Dendritic cell treated with granulocyte-macrophage colony-stimulating factor and Interleukin-4, amounts not matched to agents 40 ng/mL and 50 ng/mL, for 4 days (primary cell): ENCODE data around the gene PTGS1.
A peak's percentile ranks its signal among the peaks of the same experiment; 100 is the strongest.

Experiments
- H3K27ac Mint-ChIP-seq: one replicate; pipeline ENCODE4 v1.8.0; 2022; ENCODE audit warnings: mild to moderate bottlenecking, mixed read lengths
- H3K27me3 Mint-ChIP-seq: one replicate; pipeline ENCODE4 v1.8.0; 2022; ENCODE audit warnings: mild to moderate bottlenecking, mixed read lengths
- H3K36me3 Mint-ChIP-seq: one replicate; pipeline ENCODE4 v1.8.0; 2022; ENCODE audit warnings: low read depth, mixed read lengths
- H3K4me1 Mint-ChIP-seq: one replicate; pipeline ENCODE4 v1.8.0; 2022; ENCODE audit warnings: low read depth, mixed read lengths
- H3K4me3 Mint-ChIP-seq: one replicate; pipeline ENCODE4 v1.8.0; 2022; ENCODE audit warnings: mild to moderate bottlenecking, moderate library complexity, mixed read lengths
- H3K9me3 Mint-ChIP-seq: one replicate; pipeline ENCODE4 v1.8.0; 2022; ENCODE audit warnings: mixed read lengths
- intact Hi-C: fragments of 100-400 bp; cut with micrococcal nuclease; formaldehyde crosslinking; loops from one replicate; pipeline ENCODE4 v1.15.0; 2022

PTGS1 gene

DNA sequence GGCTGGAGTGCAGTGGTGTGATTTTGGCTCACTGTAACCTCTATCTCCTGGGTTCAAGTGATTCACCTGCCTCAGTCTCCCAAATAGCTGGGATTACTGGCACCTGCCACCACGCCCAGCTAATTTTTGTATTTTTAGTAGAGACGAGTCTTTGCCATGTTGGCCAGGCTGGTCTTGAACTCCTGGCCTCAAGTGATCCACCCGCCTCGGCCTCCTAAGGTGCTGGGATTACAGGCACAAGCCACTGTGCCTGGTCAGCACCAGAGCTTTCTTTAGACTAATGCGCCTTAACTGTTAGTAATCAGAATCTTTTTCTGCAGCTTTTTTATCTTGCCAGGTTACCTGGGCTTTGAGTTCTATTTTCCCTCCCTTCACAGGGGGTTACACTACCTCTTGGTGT is 18.4 kb downstream of the PTGS1 start:
- Mint-ChIP-seq H3K27me3 (no peaks in the 10 kb centered on the region), H3K9me3 (no peaks in the 10 kb centered on the region), H3K36me3 (peaks cover 100% of the 10 kb centered on the region), H3K27ac (peak overlapping the region; percentile 52), H3K4me3 (no peak overlapping the region), H3K4me1 (peaks cover 54% of the 10 kb centered on the region)
- intact Hi-C loops, result no loop called here

- Mint-ChIP-seq H3K4me3 (no peak overlapping the region), H3K27me3 (no peaks in the 10 kb centered on the region), H3K27ac (peak overlapping the region; percentile 52), H3K36me3 (peaks cover 100% of the 10 kb centered on the region), H3K9me3 (no peaks in the 10 kb centered on the region), H3K4me1 (peaks cover 57% of the 10 kb centered on the region)
- intact Hi-C loops, result no loop called here
Observed at GRCh38 chr9:122389799-122390481, 19.1 kb downstream of the PTGS1 start.

DNA sequence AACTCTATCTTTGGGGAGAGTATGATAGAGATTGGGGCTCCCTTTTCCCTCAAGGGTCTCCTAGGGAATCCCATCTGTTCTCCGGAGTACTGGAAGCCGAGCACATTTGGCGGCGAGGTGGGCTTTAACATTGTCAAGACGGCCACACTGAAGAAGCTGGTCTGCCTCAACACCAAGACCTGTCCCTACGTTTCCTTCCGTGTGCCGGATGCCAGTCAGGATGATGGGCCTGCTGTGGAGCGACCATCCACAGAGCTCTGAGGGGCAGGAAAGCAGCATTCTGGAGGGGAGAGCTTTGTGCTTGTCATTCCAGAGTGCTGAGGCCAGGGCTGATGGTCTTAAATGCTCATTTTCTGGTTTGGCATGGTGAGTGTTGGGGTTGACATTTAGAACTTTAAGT is 21.5 kb downstream of the PTGS1 start:
- H3K4me3 Mint-ChIP-seq, result no peak overlapping the region
- H3K9me3 Mint-ChIP-seq, result no peaks in the 10 kb centered on the region
- H3K27ac Mint-ChIP-seq, result no peak overlapping the region
- H3K36me3 Mint-ChIP-seq, result peaks cover 82% of the 10 kb centered on the region
- H3K27me3 Mint-ChIP-seq, result no peaks in the 10 kb centered on the region
- intact Hi-C loops, result no loop called here
- peaks cover 43% of the 10 kb centered on the region for H3K4me1 Mint-ChIP-seq

DNA sequence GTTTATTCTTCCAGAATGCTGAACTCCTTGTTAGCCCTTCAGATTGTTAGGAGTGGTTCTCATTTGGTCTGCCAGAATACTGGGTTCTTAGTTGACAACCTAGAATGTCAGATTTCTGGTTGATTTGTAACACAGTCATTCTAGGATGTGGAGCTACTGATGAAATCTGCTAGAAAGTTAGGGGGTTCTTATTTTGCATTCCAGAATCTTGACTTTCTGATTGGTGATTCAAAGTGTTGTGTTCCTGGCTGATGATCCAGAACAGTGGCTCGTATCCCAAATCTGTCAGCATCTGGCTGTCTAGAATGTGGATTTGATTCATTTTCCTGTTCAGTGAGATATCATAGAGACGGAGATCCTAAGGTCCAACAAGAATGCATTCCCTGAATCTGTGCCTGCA is 21.9 kb downstream of the PTGS1 start:
- no peak overlapping the region for H3K27ac Mint-ChIP-seq
- no peaks in the 10 kb centered on the region for H3K27me3 Mint-ChIP-seq
- intact Hi-C loops, result no loop called here
- H3K4me1 Mint-ChIP-seq, result peaks cover 40% of the 10 kb centered on the region
- H3K9me3 Mint-ChIP-seq, result no peaks in the 10 kb centered on the region
- H3K4me3 Mint-ChIP-seq, result no peak overlapping the region
- H3K36me3 Mint-ChIP-seq, result peaks cover 77% of the 10 kb centered on the region

- Mint-ChIP-seq H3K4me3 (no peak overlapping the region), H3K27me3 (no peaks in the 10 kb centered on the region), H3K27ac (no peak overlapping the region), H3K9me3 (no peaks in the 10 kb centered on the region), H3K36me3 (peaks cover 70% of the 10 kb centered on the region), H3K4me1 (peaks cover 33% of the 10 kb centered on the region)
- intact Hi-C loops, result no loop called here
Observed at GRCh38 chr9:122393284-122393983, 22.6 kb downstream of the PTGS1 start.

GRCh38 chr9:122394265-122395125 is 23.7 kb downstream of the PTGS1 start:
- Mint-ChIP-seq H3K27ac (peak overlapping the region; percentile 3), H3K27me3 (no peaks in the 10 kb centered on the region), H3K4me3 (no peak overlapping the region), H3K9me3 (no peaks in the 10 kb centered on the region), H3K4me1 (peaks cover 23% of the 10 kb centered on the region), H3K36me3 (peaks cover 60% of the 10 kb centered on the region)
- intact Hi-C loops, result no loop called here

GRCh38 chr9:122396614-122397148 is 25.9 kb downstream of the PTGS1 start:
- no peaks in the 10 kb centered on the region for H3K9me3 Mint-ChIP-seq
- peaks cover 9% of the 10 kb centered on the region for H3K4me1 Mint-ChIP-seq
- H3K27me3 Mint-ChIP-seq, result peaks cover 2% of the 10 kb centered on the region

DNA sequence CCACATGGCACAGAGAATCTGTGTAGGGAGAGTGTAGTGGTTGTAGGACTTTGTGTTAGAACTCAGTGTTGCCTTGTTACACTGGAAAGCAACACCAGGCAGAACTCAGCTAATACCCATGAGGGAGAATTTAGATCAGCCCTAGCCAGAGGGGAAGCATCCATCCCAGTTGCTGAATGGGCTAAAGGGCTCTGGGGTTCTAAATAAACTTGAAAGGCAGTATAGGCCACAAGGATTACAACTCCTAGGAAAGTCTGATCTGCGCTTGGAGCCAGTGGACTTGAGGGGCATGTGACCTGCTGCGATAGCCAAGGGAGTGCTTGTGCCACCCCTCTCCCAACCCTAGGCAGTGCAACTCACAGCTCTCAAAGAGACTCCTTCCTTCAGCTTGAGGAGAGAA is 26.9 kb downstream of the PTGS1 start:
- Mint-ChIP-seq H3K27ac (no peak overlapping the region), H3K4me3 (no peak overlapping the region), H3K36me3 (peaks cover 27% of the 10 kb centered on the region), H3K9me3 (no peaks in the 10 kb centered on the region), H3K4me1 (peaks cover 15% of the 10 kb centered on the region), H3K27me3 (peaks cover 2% of the 10 kb centered on the region)
- intact Hi-C loops, result no loop called here

More at GRCh38 chr9:122396614-122397148, 25.9 kb downstream of the PTGS1 start:
- H3K27ac Mint-ChIP-seq, result no peak overlapping the region
- H3K36me3 Mint-ChIP-seq, result peaks cover 38% of the 10 kb centered on the region
- no peak overlapping the region for H3K4me3 Mint-ChIP-seq
- intact Hi-C loops, result no loop called here

DNA sequence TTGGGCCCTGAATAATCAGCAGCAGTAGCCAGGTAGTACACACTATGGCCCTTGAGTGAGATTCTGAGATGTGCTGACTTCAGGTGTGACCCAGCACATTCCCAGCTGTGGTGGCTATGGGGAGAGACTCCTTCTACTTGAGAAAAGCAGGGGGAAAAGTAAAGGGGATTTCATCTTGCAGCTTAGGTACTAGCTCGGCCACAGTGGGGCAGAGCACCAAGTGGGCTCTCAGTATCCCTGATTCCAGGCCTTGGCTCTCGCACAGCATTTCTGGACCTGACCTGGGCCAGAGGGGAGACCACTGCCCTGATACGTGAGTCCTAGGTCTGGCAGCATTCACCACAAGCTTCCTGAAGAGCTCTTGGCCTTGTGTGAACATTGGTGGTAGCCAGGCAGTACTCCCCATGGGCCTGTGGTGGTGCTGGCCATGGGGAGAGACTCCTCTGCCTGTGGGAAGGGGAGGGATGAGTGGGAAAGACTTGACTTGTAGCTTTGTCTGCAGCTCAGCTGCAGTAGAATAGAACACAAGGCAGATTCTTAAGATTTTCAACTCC is 27.6 kb downstream of the PTGS1 start:
- H3K36me3 Mint-ChIP-seq, result peaks cover 20% of the 10 kb centered on the region
- H3K4me3 Mint-ChIP-seq, result no peak overlapping the region
- H3K27me3 Mint-ChIP-seq, result peaks cover 2% of the 10 kb centered on the region
- intact Hi-C loops, result no loop called here
- peaks cover 15% of the 10 kb centered on the region for H3K4me1 Mint-ChIP-seq
- no peak overlapping the region for H3K27ac Mint-ChIP-seq
- no peaks in the 10 kb centered on the region for H3K9me3 Mint-ChIP-seq

GRCh38 chr9:122401896-122402295 is 31.1 kb downstream of the PTGS1 start:
- intact Hi-C loops, result no loop called here
- H3K9me3 Mint-ChIP-seq, result no peaks in the 10 kb centered on the region
- no peak overlapping the region for H3K4me3 Mint-ChIP-seq
- H3K27me3 Mint-ChIP-seq, result peaks cover 6% of the 10 kb centered on the region
- H3K36me3 Mint-ChIP-seq, result no peaks in the 10 kb centered on the region
- no peak overlapping the region for H3K27ac Mint-ChIP-seq
- peaks cover 6% of the 10 kb centered on the region for H3K4me1 Mint-ChIP-seq

- H3K4me3 Mint-ChIP-seq, result no peak overlapping the region
- no peaks in the 10 kb centered on the region for H3K36me3 Mint-ChIP-seq
- no peaks in the 10 kb centered on the region for H3K9me3 Mint-ChIP-seq
- no peak overlapping the region for H3K27ac Mint-ChIP-seq
- H3K27me3 Mint-ChIP-seq, result peaks cover 6% of the 10 kb centered on the region
- peaks cover 6% of the 10 kb centered on the region for H3K4me1 Mint-ChIP-seq
- intact Hi-C loops, result no loop called here
Observed at GRCh38 chr9:122402403-122402871, 31.6 kb downstream of the PTGS1 start.

GRCh38 chr9:122402874-122403273 is 32.0 kb downstream of the PTGS1 start:
- Mint-ChIP-seq H3K9me3 (no peaks in the 10 kb centered on the region), H3K36me3 (no peaks in the 10 kb centered on the region), H3K27ac (no peak overlapping the region), H3K4me1 (peaks cover 6% of the 10 kb centered on the region), H3K4me3 (no peak overlapping the region), H3K27me3 (peaks cover 6% of the 10 kb centered on the region)
- intact Hi-C loops, result no loop called here

DNA sequence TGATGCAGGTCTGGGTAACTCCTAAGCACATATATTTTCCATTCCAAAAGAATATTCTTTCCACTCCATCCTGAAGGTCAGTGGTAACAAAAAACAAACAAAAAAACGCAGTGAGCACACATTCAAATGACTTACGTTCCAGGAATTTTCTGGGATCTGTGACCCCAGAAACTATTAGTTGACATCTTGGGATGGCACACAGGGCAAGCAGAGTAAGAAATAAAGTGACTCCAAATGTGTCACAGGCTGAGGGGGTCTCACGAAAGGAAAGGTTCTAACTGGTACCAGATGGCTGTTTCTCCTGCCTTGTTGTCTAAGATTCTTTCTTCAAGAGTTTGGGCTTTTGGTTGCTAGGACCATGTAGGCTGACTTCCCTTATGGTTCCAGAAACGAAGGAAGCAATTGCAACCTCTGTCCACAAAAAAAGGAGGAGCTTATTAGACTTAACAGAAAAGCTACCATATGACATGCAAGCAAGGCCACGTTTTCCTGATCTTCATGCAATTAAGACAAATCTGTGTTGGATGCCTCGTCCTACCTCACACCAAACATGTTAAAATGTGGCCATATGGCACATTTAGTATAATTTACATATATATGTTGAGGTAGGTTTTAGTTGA is 32.7 kb downstream of the PTGS1 start:
- Mint-ChIP-seq H3K4me1 (peaks cover 6% of the 10 kb centered on the region), H3K27me3 (peaks cover 6% of the 10 kb centered on the region), H3K9me3 (no peaks in the 10 kb centered on the region), H3K27ac (no peak overlapping the region), H3K4me3 (no peak overlapping the region), H3K36me3 (no peaks in the 10 kb centered on the region)
- intact Hi-C loops, result no loop called here
